SU-DHL-6 (cell line): ENCODE results near the gene NCOA1.

Source experiments
- CTCF ChIP-seq: fragments of 200-600 bp; sonication (generic); IDR thresholded peaks from one replicate; pipeline ENCODE4 v1.5.1; 2017; ENCODE audit warnings: antibody characterized with exemption, mild to moderate bottlenecking, low read length, moderate library complexity; ENCODE audit not compliant: insufficient read depth, poor library complexity, severe bottlenecking
- EZH2phosphoT487 ChIP-seq: fragments of 200-600 bp; sonication (generic), shearing (Covaris generic); conservative IDR thresholded peaks from 2 replicates; pipeline ENCODE4 v1.6.1; 2018; ENCODE audit warnings: mild to moderate bottlenecking, antibody characterized with exemption, low read length, moderate library complexity, mixed read lengths

GRCh38 chr2:24552836-24553235 is 61.8 kb downstream of the NCOA1 start:
- no peak for TF ChIP-seq CTCF
- no peak for TF ChIP-seq EZH2phosphoT487
